GM20431 (cell line): Measurements from ENCODE around the gene TRERF1.
"Not testable (repeated sequence)": the region's sequence is repeated elsewhere in the genome, so short reads cannot be mapped to it uniquely, and the experiment has no call there.

Experiments used
- in situ Hi-C: fragments of 300-500 bp; cut with MseI, MboI; formaldehyde crosslinking; loops from one replicate; pipeline ENCODE4 v1.15.0; 2020; ENCODE audit warnings: low sequenced_read_pairs; ENCODE audit not compliant: unreplicated experiment

The TRERF1 gene

DNA sequence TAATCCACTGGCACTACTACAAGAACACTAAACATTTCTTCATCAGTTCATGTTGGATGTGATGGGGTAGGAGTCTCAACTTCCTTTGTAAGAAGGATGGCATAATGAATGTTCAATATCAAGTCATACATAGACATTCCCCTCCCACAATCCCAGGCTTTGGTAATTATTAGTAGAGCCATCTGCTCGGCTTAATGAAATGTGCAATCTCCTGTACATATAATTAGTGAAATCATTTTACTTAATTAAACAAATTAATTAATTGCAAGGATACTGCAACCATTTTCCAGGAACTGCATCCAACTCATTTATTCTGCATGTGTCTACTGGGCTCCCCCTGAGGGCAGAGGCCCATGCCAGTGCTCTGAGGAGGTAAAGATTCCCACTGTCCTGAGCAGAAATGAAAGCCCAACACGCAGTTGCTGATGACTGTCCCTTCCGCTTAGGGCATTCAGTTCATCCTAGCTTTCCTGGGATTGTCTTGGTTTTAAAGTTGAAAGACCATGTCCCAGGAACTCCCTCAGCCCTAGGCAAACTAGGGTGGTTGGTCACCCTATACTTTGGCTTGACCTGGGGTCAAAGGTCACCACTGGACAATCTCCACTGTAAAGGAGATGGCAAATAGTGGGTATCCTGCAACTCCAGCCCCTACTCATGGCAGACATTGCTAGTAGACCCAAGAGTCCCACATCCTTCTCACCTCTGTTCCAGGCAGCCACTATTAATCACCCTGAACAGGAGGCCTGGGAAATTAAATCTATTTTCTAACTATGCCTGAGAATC lies 109.8 kb downstream of the TRERF1 start:
- in situ Hi-C loops: no loop called here

DNA sequence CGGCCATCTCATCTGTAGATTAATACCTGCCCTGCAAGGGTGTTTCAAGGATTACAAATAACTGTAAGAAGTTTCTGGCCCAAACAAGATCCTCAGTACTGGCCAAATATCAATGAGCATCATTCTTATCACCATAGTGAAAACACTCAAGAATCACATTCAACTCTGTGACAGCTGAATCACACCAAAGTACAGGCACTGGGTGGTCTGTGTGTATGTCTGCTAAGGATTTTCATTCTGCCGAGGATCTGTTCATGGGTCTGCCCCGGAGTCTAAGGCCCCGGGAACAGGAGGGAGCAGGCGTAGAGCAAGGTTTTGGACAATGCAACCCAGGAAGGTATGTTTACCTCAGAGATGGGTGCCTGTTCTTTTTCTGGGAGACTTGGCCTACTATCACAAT lies 110.5 kb downstream of the TRERF1 start:
- in situ Hi-C loops: no loop called here

DNA sequence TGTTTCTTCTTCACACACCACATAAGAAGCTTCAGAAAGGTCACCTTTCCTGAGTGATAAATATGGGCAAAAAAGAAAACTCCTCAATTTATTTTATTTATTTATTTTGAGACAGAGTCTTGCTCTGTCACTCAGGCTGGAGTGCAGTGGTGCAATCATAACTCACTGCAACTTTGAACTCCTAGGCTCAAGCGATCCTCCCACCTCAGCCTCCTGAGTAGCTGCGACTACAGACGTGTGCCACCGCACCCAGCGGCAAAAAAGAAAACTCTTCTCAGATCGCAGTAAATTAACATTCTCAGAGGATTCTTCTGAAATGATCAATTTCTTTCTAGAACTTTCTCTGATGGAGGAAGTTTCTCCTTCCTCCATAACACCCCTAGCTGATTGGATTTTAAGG lies 111.2 kb downstream of the TRERF1 start:
- in situ Hi-C loops: no loop called here

DNA sequence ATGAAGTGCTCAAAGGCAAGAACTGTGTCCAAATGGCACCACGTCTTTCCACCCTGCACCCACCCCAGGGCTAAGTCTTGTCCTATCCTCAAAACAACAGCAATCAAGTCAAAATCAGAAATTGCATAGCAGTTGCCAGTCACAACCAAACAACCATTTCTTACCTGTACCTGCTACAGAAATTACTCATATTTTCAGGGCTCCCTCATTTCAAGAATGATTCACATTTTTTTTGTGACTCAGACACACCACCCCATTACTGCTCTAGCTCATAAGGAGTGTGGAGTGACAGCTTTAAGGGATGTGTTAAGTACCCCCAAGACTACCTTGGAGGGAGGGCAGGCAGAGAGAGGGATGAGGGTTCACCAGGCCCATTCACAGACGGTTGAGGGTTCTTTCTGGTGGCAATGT lies 111.7 kb downstream of the TRERF1 start:
- in situ Hi-C loops: no loop called here

DNA sequence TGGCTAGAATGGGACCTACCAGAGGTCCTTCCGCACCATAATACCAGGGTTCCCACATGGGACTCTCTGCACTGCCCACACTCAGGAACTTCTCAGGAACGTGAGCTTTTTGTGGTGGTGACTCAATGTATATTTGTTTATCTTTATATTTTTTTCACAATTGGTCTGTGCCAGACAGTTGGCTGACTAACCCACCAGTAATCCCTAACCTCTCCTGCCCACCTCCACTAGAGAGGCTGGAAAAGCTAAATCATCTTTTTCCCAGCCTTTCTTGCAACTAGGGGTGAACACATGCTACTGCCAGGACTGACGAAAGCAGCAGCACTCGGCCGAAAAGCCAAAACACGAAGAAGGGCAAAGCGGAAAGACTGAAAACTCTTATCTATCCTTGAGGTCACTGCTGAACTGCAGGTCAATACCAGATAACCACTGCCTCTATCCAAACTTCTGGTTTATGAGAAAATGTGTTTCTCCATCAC lies 112.9 kb downstream of the TRERF1 start:
- in situ Hi-C loops: no loop called here

DNA sequence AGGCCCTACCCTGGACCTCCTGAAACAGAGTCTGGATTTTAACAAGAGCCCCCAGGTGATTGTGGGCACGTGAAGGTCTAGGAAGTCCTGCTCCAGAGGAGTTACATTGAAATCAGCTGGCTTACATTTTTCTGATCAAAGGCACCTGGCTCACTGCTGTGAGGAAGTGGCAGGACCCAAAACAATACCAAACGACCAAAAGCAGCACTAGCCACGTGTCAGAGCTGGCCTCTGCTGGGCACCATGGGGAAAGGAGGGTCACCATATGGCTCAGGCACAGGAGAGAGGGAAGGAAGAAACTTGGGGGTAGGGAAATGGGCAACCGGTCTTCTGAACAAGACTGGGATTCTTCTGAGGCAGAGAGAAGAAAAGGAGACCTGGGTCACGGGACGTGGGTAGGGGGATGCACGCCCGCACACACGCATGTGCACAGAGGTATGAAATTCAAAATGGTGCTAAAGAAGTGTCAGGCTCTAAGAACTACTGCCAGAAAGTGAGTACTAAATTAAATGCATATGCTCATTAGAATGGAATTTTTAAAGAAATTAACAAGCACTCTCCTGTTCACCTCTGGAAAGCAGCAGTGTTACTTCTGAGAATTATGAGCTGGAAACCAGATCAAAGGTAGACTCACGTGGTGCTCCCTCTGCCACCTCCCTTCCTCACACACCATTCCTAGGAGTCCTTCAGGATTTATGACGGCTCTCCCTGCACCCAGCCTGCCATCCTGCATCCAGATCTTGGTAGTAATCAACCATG lies 113.6 kb downstream of the TRERF1 start:
- in situ Hi-C loops: no loop called here

DNA sequence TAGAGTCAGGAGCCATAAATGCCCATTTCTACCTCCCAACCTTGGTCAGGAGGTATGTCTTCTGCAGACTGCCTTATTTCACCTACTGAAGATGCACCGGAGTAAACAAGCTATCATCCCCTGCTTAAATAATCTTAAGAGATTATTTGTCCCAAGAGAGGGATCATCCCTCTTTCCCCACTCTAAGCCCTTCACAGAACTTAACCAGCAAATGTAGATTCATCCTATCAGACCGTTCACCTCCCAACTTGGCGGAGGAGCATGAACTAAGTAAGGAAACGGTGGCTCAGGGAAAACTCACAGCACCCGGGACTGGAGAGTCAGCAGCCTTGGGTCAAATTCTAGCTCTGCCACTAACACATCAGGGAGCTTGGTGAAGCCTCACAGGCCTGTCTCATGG lies 115.3 kb downstream of the TRERF1 start:
- in situ Hi-C loops: no loop called here

DNA sequence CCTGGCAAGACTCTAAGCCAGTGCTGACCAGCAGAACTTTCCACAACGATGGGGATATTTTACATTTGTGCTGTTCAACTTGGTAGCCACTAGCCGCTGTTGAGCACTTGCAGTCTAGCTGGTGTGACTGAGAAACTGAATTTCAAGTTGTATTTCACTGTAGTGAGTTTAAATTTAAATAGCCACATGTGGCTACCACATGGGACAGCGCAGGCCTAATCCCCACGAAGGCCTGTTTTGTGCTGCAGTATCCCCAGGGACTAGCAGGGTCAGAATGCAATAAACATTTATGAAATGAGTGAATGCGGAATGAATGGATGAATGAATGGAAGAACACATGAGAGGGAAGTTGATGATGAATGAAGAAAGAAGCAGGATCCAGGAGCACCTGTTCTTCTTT lies 115.8 kb downstream of the TRERF1 start:
- in situ Hi-C loops: no loop called here

DNA sequence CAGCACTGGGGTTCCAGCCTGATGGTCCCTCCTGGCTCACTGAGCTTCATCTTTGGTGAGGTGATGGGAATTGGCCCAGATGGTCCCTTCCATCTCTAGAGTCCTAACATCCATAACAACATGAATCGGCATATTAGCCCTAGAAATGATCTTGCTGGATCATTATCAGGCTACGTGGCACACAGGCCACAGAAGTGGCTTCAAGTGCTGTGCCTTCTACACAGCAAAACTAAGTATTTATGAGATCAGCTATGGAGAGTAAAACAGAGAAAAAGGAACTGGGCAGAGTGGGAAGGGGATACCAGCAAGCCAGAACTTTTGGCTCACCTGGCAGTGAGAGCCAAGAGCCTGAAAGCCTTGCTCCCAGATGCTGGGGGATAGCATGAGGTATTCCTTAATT lies 116.9 kb downstream of the TRERF1 start:
- in situ Hi-C loops: no loop called here

DNA sequence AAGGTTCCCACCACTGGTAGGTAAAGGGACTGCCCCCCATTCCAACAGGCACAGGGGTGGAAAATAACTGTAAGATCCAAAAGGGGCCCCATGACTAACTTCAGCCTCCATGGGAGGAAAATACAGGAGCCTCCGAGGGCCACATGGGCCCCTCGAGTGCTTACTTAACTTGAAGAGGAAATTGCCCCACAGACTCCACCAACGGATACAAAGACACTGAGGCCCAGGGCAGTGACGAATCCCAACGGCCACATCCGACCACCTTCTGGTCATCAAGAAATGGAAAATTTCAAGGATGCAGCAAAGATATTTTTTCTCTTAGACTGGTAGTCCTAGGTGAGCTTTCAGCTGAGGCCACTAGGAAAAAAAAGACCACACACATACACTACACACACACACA lies 118.1 kb downstream of the TRERF1 start:
- in situ Hi-C loops: no loop called here

DNA sequence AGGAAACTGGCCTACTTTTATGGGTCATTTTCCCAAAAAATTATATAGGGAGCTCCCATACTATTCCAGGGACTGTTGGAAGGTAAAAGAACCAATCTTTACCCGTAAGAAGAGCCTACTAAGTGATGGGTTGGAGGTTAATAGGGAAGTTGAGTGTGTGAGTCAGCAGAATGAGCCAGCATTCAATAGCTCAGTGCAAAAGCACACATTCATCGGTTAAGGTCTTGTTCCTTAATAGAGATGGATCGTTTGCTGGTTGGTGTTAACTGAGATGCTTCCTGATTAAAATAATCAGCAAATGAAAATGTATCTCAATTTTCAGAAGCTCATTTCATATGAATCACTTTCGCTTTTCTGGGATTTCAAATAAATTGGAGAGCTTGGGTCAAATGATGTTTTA lies 118.8 kb downstream of the TRERF1 start:
- in situ Hi-C loops: no loop called here

DNA sequence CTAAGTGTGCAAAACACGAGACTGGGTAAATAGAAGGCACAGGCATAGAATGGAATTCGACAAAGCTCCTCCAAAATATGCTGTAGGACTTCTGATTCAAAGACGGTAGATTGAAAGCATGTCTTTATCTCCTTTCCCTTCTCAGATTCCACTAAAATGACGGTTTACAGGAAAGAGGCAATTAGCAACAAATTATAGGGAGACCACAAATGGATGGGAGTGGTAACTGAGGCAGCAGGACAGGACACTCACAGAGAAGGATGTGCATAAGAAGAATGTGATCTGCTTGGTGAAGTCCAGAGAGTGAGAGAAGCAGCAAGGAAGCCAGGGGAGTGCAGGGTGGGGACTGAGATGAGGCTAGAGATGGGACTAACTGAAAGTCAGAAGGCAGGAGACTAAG lies 120.7 kb downstream of the TRERF1 start:
- in situ Hi-C loops: no loop called here

DNA sequence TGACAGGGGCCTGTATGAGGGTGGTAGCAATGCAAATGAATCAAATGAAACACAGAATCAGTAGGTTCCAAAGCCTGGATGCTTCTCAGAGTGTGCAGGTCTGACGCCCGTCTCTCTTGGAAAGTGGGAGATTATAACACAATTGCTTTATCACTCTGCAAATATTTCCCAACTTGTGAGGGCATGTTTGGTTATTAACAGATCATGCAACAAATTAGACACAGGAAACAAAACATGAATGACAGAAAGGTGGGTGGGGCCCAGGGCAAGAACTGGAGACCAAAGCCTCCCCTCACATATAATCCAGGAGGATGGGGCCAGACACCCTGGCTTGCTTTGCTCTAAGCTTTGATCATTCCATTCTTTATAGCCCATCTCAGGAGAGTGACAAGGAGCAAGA lies 125.5 kb downstream of the TRERF1 start:
- in situ Hi-C loops: no loop called here

DNA sequence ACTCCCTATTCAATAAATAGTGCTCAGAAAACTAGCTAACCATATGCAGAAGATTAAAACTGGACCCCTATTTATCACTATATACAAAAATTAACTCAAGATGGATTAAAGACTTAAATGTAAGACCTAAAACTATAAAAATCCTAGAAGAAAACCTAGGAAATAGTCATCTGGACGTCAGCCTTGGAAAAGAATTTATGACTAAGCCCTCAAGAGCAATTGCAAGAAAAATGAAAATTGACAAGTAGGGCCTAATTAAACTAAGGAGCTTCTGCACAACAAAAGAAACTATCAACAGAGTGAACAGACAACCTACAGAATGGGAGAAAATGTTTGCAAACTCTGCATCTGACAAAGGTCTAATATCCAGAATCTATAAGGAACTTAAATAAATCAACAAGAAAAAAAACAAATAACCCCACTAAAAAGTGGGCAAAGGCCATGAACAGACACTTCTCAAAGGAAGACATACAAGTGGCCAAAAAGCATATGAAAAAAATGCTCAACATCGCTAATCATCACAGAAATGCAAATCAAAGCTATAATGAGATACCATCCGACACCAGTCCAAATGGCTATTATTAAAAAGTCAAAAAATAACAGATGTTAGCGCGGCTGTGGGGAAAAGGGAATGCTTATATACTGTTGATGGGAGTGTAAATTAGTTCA lies 126.9 kb downstream of the TRERF1 start:
- in situ Hi-C loops: not testable (repeated sequence)

DNA sequence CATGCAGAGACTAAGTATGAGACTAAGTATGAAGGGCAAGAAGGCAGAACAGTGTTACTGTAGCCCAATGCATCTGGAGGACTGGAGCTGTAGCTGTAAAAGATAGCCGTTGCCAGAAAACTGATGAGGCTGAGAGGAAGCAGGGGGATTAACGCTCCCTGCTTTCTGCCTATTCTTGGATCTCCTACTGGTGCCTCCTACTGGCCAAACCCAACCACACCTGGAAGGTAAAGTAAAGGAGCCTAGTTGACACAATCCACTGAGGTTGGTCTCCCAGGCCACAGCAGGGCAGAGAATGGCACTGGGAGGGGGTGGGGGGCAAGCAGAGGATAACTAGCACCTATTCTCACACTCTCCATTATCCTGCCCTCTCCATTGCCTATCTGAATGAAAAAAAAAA lies 129.1 kb downstream of the TRERF1 start:
- in situ Hi-C loops: no loop called here

DNA sequence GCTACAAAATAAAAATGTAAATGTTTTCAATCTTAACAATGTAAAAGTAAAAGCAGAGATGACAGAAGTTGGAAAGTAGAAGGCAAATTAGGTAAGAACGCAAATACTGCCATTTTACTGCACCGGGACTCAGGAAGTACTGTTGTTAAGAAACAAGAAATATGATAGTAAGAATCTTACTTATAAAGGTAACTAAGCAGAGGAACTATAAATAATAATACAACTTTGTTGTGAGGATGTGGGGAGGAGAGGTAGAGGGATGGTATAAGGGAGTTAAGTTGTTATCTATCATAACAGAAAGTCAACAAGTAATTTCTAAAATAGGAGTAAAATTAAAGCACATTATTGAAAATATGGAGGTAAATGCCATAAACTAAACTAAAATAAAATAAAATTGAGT lies 129.8 kb downstream of the TRERF1 start:
- in situ Hi-C loops: no loop called here

DNA sequence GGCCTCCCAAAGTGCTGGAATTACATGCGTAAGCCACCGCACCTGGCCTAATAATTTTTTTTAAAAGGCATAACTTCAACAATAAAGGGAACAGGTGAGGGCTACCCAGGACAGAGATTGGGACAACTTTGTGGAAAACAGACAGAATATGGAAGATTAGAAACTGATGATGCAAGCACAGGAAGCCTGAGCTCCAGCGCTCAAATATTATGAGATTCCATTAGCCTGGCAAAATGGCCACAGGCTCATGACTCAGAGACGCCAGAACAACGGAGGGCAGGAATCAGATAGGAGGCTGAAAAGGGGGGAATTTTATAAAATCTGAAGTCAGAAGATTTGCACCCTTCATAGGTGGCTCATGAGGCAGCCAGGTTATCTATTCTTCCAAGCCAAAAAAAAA lies 131.0 kb downstream of the TRERF1 start:
- in situ Hi-C loops: no loop called here

DNA sequence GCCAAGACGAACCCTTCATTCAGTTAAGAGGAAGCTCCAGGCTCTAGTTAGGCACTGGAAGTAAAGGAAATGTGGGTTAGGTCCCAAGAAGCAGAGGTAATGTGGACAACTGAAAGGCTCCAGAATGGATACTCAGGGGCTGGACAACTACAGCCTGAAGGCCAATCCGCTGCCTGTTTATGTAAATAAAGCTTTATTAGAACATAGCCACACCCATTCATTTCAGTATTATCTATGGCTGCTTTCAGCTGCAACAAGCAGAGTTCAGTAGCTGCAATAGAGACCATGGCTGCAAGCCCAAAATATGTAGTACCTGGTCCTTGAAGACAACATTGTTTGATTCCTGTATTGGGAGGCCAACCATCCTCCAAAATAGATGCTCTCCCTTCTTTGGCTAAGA lies 133.2 kb downstream of the TRERF1 start:
- in situ Hi-C loops: no loop called here

DNA sequence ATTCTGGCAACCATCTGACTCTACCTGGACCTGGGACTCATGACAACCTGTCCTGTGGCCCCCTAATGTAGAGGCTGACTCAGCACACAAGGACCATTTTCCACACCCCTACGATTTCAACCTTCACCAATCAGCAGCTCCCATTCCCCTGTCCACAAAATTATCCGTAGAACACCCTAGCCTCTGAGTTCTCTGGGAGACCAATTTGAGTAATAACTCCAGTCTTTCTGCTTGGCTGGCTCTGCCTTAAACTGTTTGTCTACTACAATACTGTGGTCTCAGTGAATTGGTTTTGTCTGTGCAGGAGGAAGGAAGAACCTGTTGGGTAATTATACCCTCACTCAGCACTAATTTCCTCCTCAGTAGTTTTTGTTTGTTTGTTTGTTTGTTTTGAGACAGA lies 134.7 kb downstream of the TRERF1 start:
- in situ Hi-C loops: no loop called here

DNA sequence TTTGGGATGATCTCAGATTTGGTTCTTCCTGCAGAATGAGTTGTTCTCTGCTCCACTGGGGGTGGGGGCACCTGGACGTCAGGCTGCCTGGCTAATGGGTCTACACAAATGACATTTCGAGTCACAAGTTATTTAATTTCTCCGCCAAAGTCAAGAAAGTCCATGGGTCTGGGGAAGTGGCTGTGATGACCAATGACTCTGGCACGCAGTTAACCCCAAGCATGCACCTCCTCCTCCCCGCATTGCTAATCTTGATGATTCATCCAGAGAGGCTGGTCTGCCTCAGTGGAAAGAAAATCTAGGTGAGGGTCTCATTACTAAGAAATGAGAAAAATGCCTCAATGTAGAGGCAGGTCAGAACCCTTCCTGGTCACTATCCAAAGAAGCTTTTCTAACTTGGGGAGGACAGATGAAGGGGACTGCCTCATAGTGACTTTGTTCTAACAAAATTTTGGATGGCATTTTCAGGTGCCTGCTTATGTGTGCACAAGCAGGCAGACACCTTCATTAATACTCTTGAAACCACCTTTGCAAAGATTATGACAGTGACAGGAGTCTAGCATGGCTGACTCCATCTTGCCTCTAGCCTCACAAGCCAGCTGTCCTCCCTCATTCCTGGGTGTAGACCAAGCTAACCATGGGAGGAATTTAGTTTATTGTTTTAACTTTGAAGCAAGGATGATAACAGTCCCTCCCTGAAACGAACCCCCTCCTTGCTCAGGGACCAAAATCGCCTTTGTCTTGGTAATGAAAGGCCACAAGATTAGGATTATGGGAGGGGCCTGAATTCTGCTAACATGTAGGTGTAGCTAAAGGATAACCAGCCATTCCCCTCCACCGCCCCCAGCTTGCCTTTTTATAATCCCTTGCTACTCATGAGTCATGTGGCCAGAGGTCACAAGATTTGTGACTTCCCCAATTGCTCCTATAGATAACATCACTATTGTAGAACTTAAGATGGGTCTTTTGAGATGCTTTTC lies 135.4 kb downstream of the TRERF1 start:
- in situ Hi-C loops: no loop called here
